COR-L47 (cell line): Measurements from ENCODE around the gene EN1.

ENCODE experiments used
- DNase-seq: peaks from one replicate; lab custom pipeline; 2025; lab: John Stamatoyannopoulos, UW

The EN1 gene

DNA sequence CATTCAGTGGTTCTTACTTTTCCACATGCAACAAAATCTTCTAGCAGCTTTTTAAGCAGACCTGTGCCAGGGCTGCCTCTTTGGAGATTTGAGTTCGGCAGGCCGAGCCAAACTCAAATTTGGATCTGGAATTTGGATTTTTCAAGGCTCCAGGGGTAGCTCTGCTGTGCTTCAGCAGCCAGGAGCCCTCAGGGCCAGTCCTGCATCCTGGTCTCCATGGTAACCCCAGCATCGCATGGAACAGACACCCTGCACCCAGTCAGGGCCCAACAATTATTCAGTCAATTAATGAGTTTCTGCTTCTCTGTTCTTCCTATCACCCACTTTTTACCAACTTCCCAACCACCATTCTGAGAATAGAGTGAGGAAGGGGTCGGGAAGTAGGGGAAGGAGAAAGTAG lies 30.0 kb downstream of the EN1 start:
- no peak for DNase-seq

DNA sequence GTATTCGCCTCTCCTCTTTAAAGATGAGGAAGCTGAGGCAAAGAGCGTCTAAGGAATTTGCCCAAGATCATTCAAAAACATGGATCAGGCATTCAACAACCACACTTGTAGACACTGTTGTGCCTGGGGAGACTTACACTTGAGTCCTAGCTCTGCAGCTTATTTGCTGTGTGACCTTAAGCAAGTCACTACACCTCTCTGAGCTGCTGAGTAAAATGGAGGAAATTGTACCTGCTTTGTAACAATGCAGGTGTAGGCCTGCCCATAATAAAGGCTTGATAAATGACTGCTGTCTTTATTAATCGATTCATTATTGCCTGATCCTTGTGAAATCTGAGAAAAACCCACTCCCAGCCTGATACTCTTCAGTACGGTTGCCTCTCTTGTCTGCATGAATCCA lies 30.8 kb downstream of the EN1 start:
- DNase-seq = no peak

DNA sequence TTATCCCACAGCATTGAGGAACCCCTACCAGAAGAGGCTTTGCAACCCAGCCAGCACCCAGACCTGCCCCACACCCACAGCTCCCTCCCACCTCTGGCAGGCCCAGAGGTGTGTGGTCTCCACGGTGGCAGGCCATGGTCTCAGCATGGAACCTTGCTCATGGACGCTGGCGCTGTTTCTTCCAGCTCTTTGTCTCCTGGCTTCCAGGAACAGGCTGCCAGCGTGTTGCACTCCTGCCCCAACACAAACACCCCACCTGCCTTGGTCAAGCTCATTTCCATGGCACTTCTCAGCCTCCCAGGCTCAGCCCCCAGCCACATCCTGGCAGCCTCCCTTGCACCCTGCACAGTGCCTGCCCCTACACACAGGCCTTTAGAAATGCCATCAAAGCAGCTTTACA lies 31.7 kb downstream of the EN1 start:
- DNase-seq = no peak

DNA sequence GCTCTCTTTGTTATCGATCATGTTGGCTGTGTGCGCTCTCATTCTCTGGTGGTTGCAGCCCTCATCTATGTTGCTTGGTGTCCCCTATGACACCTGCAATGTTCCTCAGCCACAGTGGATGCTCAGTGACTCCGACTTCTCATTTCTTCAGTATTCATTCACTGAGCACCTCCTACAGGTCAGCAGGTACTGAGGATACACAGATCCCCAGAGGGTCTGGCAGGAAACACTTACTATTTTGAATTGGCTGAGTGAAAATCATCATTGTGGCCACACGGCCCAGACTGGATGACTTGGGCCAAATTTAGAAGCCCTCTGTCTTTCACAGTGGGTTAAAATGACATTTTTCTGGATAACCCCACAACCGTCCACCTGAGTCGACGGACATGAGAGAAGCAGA lies 32.1 kb downstream of the EN1 start:
- no peak for DNase-seq

DNA sequence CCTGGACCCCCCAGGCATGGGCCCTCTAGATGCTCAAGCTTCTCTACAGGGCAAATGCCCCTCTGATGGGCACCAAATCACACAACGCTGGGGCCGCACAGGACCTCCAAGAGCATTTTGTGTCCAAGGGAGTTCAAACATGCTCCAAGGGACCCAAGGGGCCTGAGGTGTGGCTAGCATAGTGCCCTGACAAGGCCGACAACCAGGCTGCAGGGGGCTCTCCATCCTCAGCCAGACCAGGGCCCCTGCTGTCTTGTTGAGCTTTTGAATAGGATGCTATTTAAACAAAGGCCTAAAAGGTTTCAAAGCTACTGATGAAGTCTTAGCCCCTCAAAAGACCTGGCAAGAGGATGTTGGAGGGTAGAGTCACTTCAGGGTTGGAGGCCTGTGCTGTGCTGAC lies 33.1 kb downstream of the EN1 start:
- no peak for DNase-seq

DNA sequence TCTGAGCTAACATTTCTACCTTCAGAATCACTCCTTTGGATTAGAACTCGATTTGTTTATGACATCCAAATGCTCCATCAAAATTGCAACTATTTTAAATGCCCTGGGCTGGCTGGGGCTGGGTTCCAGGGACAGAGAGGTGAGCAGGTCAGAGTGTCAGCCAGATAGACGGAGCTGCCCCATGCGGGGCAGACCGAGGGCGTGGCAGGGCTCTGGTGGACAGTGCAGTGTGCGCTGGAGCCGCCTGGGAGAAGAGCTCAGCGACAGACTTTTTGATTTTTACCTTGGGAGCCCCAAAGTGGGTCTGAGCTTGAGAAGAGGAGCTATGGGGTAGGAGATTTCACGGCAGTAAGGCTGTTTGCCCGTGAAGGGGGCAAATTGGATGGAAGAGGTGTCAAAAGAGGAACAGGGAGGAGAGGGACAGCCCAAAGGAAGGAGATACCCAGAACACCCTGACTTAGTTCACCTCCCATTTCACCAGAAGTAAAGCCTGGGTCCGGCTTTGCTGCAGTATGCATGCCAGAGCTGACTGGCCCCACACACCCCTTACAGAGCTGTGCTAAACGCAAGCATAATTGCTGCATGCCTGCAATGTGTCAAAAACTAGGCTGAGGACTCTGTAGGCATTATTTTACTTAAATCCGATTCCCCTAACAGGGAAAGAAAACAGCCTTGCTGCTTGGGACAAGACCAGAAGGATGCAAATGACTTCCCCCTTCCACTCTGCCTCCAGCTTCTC lies 33.7 kb downstream of the EN1 start:
- no peak for DNase-seq

DNA sequence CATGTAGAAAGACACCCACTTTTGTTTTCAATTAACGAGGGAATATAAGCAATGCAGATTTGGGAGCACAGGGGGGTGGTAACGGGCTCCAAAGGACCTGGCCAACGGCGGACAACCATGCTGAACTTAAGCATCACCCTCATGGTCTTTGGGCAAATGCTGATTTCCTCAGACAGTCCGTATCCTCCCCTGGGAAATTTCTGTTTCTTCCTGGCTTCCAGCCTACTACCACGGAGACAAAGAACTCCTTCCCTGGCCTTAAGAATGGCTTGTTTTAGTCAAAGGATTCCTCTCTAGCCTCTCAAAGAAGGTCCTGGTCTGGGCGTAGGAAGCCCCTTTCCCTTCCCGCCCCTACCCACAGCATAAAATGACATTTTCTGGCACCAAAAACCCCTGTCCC lies 34.3 kb downstream of the EN1 start:
- no peak for DNase-seq

DNA sequence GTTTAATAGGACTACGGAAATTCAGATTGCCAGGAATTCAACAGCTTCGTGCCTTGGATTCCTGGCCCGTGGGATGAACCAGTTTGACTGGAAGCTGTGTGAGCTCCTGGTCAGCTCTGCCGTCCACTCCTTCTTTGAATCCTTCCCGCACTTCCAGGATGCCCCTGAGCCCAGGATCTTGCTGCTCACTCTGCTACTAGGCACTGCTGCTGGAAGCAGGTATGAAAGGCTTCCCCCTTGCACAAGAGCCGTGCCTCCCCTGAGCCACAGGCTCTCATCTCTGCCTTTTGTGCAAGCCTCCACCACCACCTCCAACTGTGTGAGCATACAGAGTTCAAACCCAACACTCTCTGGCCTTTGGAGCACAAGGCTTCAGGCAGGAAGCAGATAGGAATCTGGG lies 34.9 kb downstream of the EN1 start:
- DNase-seq = no peak

DNA sequence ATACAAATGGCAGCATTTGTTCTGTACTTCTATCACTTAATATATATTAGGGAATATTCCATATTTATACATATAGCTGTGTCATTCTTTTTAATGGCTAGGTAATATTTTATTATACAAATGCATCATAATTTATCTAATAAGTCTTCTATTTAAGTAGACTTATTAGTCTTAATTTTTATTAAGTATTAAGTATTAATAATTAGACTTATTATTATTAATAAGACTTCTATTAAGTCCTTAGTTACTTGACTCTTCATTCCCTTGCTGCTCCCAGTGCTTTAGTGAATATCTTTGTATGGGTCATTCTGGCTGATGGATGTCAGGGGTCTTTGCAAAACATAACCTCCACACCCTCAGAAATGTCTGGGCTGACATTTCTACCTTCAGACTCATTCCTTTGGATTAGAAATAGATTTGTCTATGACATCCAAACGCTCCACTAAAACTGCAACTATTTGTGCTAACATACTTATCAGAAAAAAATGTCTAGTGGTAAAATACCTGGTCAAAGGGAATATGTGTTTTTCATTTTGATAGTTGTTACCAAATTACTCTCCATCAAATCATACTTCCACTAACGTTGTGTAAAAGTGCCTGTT lies 35.8 kb downstream of the EN1 start:
- DNase-seq = no peak

DNA sequence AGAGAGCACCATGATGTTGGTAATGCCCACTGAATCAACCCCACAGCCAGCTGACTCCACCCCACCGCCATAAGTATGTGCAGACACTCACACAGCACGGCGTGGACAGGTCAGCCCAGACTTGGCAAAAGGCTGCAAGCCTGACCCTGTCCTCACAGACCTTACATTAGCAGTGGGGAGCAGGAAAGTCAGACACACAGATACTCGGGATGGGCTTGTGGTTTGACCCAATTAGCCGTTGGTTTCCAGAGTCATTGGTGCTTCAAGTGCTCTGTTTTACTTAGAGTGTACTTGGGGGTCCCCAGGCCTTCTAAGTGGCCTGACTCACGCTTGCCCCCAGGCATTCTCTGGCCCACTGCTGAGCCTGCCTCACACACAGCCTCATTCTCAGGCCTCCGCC lies 36.7 kb downstream of the EN1 start:
- no peak for DNase-seq

DNA sequence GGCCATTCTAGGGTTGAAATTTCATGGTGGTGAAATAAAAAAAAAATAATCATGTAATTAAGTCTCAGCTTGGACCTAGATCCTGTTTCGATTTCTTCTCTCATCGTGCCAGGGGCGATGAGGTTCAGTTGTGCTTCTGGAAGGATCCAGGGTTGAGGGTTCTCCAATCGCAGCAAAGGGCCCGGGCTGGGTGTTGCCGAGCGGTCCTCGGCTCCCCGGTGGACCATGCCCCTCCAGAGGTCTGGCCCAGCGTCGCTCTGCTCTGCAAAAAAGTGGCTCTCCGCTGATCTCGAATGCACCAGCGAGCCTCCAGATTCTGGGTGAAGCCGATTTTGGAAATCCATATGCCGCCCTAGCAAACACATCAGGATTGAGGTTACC lies 39.0 kb downstream of the EN1 start:
- no peak for DNase-seq

DNA sequence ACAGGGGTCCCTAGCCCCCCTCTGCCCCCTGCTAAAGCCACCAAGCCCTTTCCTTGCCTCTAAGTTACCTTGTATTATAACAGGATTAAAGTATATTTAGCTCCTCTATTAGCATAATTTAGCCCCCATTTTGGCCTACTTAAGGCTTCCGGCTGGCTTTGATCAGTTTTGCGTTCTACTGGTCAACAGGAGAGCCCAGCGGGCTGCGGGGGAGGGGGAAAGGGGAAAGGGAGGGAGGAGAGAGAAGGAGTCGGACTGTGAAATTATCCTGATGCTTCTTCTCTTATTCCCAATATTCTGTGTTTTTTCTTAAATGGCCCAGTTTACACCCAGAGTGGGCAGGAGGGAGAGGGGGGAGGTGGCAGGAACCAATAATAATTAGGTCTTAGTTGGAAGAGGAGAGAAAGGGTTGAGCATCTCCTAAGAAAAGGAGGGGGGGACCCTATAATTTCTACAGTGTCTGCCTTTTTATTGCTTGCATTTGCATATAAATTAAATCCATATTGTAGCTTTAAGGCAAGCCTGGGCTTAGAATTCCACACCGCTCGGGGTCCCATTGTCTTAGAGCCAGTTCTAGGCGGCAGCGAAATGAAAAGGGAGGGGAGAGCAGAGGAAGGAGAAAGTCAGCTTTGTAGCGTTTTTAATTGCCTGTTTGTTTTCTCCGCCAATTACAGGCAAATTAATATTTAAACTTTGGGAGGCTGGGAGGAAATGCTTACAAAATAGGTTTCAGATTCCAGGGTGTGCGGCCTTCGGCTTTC lies 39.6 kb downstream of the EN1 start:
- DNase-seq = no peak

DNA sequence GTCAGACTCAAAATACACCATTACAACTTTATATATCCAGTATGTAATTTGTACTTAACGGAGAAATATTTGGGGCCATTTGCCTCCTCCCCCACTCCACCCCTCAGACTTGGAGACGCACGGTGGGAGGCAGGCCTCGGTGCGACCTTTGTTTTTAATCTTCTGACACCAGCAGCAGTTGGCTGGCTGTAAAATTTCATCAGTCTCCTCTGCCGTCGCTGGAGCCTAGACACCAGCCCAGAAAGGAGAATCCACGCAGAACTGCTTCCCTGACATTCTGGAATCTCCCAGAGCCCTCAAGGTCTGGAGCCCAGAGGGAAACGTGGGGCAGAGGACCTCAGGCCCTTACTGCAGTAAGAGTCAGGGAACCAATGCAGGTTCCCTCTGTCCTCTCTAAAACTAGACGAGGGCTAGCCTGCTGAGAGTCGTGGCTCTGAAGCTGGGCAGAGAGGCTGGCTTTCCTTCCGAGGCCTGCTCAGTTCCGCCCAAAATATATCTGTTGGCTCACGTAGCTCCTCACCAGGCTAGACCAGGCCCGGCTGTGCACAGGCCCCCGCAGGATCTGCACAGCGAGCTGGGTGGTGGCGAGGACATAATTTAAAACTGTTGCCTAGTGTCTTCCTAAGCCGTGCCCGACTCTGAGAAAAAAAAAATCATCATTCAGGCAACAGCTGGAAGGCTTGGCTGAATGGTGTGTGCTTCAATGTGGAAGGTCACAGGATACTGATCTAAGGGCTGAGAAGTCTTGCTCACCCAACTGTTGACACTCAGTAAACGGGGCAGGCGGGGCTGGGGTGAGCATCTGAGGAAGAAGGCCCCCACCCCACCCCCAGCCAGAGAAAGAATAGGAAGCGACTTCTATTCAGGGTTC lies 40.4 kb downstream of the EN1 start:
- no peak for DNase-seq

DNA sequence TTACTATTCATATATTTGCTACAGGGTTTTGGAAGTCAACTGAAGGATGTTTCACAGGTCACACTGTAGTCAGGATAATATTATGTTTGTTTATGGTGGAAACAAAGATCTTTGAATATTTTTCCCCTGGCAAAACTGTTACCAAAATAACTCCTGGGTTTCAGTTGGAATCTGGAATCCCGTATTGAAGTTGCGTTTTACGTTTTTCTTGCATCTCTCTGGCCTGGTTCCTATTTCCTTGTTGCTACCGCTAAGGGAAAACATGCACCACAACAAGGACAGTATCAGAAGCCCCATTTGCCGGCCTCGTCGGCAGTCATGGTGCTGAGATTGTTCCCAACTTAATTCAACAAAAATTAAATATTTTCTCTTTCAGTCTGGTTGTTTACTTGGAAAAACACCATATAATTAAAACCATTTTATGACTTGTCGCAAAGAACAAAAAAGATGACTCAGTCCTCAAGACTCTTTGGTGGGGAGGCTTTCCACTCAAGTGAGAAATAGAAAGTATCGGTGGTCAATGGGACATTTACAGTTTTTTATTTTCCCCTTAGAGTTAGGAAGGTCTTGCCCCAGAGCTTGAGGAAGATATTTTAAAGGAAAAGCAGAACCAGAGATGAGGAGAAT lies 42.3 kb downstream of the EN1 start:
- DNase-seq = no peak

DNA sequence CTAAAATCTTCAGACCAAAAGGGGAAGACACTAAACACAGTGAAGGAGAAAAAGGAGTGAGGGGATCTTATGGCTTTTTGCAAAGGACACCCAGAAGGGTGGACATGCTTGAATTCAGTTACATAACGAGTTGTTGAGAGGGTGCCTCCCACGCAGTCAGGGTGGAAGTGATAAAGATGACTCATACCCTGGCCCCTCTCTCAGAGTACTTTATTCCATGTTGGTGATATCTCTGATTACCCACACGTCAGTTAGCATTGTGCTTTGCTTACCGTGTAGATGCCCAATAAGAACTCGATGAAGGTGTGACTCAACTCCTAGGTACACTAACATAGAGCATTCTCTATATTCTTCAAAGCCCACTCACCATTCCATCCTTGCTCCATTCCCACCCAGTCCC lies 44.4 kb downstream of the EN1 start:
- no peak for DNase-seq

DNA sequence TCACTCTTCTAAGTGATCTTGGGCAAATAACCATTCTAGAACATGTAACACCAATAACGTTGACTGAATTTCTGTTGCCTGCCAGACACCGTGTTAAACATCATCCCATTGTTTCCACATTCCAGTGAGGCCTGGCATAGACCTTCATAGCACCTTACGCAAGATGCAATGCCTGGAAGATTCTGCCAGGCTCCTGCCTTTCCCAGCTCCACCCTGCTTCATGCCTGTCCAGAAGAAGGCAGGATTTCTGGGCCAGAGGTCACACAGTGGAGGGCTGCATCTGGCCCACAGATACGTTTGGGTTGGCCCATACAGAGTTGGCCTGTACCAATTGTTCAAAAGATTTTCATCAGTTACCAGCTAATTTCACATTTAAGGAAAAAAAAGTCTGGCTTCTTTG lies 46.3 kb downstream of the EN1 start:
- DNase-seq = no peak

DNA sequence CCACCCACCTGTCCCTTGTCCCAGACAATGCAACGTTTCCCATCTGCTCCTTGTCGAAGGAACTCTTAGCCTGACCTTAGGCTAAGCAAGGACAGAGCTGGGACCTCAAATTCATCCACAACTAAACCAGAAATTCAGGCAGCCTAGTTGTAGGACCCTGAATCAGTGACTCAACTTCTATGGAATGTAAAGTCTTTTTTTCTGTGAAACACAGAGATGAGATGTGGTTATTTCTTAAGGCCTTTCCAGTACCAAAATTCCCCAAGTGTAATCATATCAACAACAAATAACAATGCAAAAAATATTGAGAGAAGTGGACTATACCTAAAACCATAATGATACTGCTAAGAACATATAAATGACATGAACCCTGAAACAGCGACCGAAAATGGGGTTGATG lies 46.7 kb downstream of the EN1 start:
- no peak for DNase-seq

DNA sequence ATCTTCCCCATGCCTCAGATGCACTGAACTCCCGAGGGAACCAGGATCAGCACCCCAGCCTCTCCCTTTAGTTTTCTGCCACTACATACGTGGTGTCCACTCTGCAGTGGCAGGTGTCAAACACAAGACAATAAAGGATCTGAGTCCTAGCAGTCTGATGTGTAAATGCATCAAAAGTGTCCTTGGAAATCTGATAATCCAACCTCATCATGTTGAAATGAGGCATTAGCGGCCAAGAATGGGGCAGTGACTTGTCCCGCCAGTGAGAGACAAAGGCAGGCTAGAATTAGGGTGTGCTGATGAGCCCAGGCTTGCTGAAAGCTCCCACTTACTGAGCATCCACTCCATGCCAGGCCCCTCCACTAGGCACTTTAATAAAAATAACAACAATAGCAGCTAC lies 52.9 kb downstream of the EN1 start:
- DNase-seq = no peak
